ENCODE data around the gene PNMT. TPM values are rescaled to one million over a fixed set of nuclear protein-coding genes. Genes with fewer than 3 reads are reported as not detected.

PNMT gene
- total RNA-seq, 6 experiments from 2014 or later: 0.26 TPM; not detected in 5

- Mint-ChIP-seq H3K9me3 (no peaks in the 10 kb centered on the region), H3K4me3 (no peak overlapping the region), H3K4me1 (ENCODE audit: low read depth) (peaks cover 27% of the 10 kb centered on the region), H3K27ac (no peak overlapping the region), H3K27me3 (ENCODE audit: insufficient read depth) (peaks cover 2% of the 10 kb centered on the region; the same call in 1 of the 2 replicates), H3K36me3 (ENCODE audit: low read depth) (no peaks in the 10 kb centered on the region)
- TF ChIP-seq CTCF (IDR thresholded peaks at IDR 0.05): no peak
- no peak for DNase-seq
Observed at GRCh38 chr17:39647256-39647655, 21.0 kb upstream of the PNMT start.

- peaks cover 2% of the 10 kb centered on the region; the same call in 1 of the 2 replicates for H3K27me3 Mint-ChIP-seq (ENCODE audit: insufficient read depth)
- no peak for TF ChIP-seq CTCF (IDR thresholded peaks at IDR 0.05)
- no peaks in the 10 kb centered on the region for H3K36me3 Mint-ChIP-seq (ENCODE audit: low read depth)
- H3K4me3 Mint-ChIP-seq: no peak overlapping the region
- H3K4me1 Mint-ChIP-seq (ENCODE audit: low read depth): peaks cover 23% of the 10 kb centered on the region
- H3K9me3 Mint-ChIP-seq: no peaks in the 10 kb centered on the region
- no peak overlapping the region for H3K27ac Mint-ChIP-seq
- no peak for DNase-seq
Observed at GRCh38 chr17:39648616-39649366, 19.5 kb upstream of the PNMT start.

GRCh38 chr17:39650121-39650579 lies 18.1 kb upstream of the PNMT start:
- Mint-ChIP-seq H3K27me3 (ENCODE audit: insufficient read depth) (peaks cover 2% of the 10 kb centered on the region; the same call in 1 of the 2 replicates), H3K4me3 (no peak overlapping the region), H3K9me3 (no peaks in the 10 kb centered on the region), H3K36me3 (ENCODE audit: low read depth) (no peaks in the 10 kb centered on the region), H3K4me1 (ENCODE audit: low read depth) (peaks cover 21% of the 10 kb centered on the region), H3K27ac (no peak overlapping the region)
- no peak for DNase-seq
- TF ChIP-seq CTCF (IDR thresholded peaks at IDR 0.05): no peak

GRCh38 chr17:39651923-39652586 lies 16.2 kb upstream of the PNMT start:
- no peak for DNase-seq
- H3K4me3 Mint-ChIP-seq: no peak overlapping the region
- peaks cover 21% of the 10 kb centered on the region for H3K4me1 Mint-ChIP-seq (ENCODE audit: low read depth)
- H3K27me3 Mint-ChIP-seq (ENCODE audit: insufficient read depth): peaks cover 2% of the 10 kb centered on the region; the same call in 1 of the 2 replicates
- H3K9me3 Mint-ChIP-seq: no peaks in the 10 kb centered on the region
- no peak for TF ChIP-seq CTCF (IDR thresholded peaks at IDR 0.05)
- H3K27ac Mint-ChIP-seq: no peak overlapping the region; the same call in 1 of the 2 replicates
- H3K36me3 Mint-ChIP-seq (ENCODE audit: low read depth): no peaks in the 10 kb centered on the region

- Mint-ChIP-seq H3K4me3 (no peak overlapping the region), H3K27ac (no peak overlapping the region; the same call in none of the 2 replicates)
Observed at GRCh38 chr17:39652587-39653315, 15.5 kb upstream of the PNMT start.

More at GRCh38 chr17:39652587-39653315, 15.5 kb upstream of the PNMT start:
- Mint-ChIP-seq H3K4me1 (ENCODE audit: low read depth) (peaks cover 21% of the 10 kb centered on the region), H3K9me3 (no peaks in the 10 kb centered on the region), H3K27me3 (ENCODE audit: insufficient read depth) (peaks cover 2% of the 10 kb centered on the region; the same call in 1 of the 2 replicates), H3K36me3 (ENCODE audit: low read depth) (no peaks in the 10 kb centered on the region)
- no peak for TF ChIP-seq CTCF (IDR thresholded peaks at IDR 0.05)
- no peak for DNase-seq
